ENCODE data around the gene MCOLN1.

- TF ChIP-seq CTCF (IDR thresholded peaks at IDR 0.05) (no peak), EZH2 (IDR thresholded peaks at IDR 0.05) (no peak), EZH2phosphoT487 (IDR thresholded peaks at IDR 0.05) (no peak)
Observed at GRCh38 chr19:7544626-7545025, 22.2 kb downstream of the MCOLN1 start.
